MG63 (cell line): ENCODE results near the gene PSD2. TPM values are rescaled to one million over a fixed set of nuclear protein-coding genes. Genes with fewer than 3 reads are reported as not detected.

Source experiments
- DNase-seq: peaks from one replicate; pipeline ENCODE4 v3.0.0-alpha.2; 2020
- H3K27me3 ChIP-seq: fragments of 250-450 bp; sonication (Bioruptor Pico); 2 replicates; pipeline ENCODE4 v1.5.1; 2020; ENCODE audit warnings: mild to moderate bottlenecking, moderate library complexity
- H3K36me3 ChIP-seq: fragments of 250-450 bp; sonication (Bioruptor Pico); 2 replicates; pipeline ENCODE4 v1.5.1; 2020; ENCODE audit warnings: mild to moderate bottlenecking, moderate library complexity
- H3K4me3 ChIP-seq: fragments of 250-450 bp; sonication (Bioruptor Pico); 2 replicates; pipeline ENCODE4 v1.5.1; 2020; ENCODE audit warnings: mild to moderate bottlenecking, moderate library complexity
- H3K9me3 ChIP-seq: fragments of 250-450 bp; sonication (Bioruptor Pico); 2 replicates; pipeline ENCODE4 v1.5.1; 2020; ENCODE audit warnings: mild to moderate bottlenecking, moderate library complexity
- total RNA-seq: library from RNA; depleted of rRNA; stranded (reverse); fragments of >200 nt; shearing (Covaris generic); gene quantifications from 2 replicates; pipeline ENCODE4 v1.2.3, GENCODE V29; 2014; ENCODE audit warnings: low replicate concordance

Gene PSD2
- total RNA-seq, 1 experiment from 2014 or later: 0.16 TPM

- Histone ChIP-seq H3K9me3 (no peaks in the 10 kb centered on the region), H3K36me3 (no peaks in the 10 kb centered on the region), H3K27me3 (no peaks in the 10 kb centered on the region), H3K4me3 (no peak overlapping the region)
- DNase-seq: no peak
Measured at GRCh38 chr5:139864716-139865483, 69.3 kb downstream of the PSD2 start.

GRCh38 chr5:139867109-139867508, 71.5 kb downstream of the PSD2 start:
- Histone ChIP-seq H3K36me3 (no peaks in the 10 kb centered on the region), H3K9me3 (no peaks in the 10 kb centered on the region), H3K27me3 (no peaks in the 10 kb centered on the region), H3K4me3 (no peak overlapping the region)
- no peak for DNase-seq

GRCh38 chr5:139867581-139867980, 72.0 kb downstream of the PSD2 start:
- H3K27me3 ChIP-seq: no peaks in the 10 kb centered on the region
- no peak overlapping the region for H3K4me3 ChIP-seq
- no peak for DNase-seq
- no peaks in the 10 kb centered on the region for H3K36me3 ChIP-seq
- H3K9me3 ChIP-seq: no peaks in the 10 kb centered on the region

GRCh38 chr5:139869042-139869790, 73.6 kb downstream of the PSD2 start:
- Histone ChIP-seq H3K9me3 (no peaks in the 10 kb centered on the region), H3K27me3 (no peaks in the 10 kb centered on the region), H3K36me3 (no peaks in the 10 kb centered on the region), H3K4me3 (no peak overlapping the region)
- DNase-seq: no peak

- Histone ChIP-seq H3K36me3 (no peaks in the 10 kb centered on the region), H3K9me3 (no peaks in the 10 kb centered on the region), H3K4me3 (no peak overlapping the region), H3K27me3 (no peaks in the 10 kb centered on the region)
- DNase-seq: no peak
Measured at GRCh38 chr5:139870677-139871076, 75.1 kb downstream of the PSD2 start.

- no peaks in the 10 kb centered on the region for H3K27me3 ChIP-seq
Measured at GRCh38 chr5:139871614-139872013, 76.0 kb downstream of the PSD2 start.

GRCh38 chr5:139872052-139872766, 76.6 kb downstream of the PSD2 start:
- no peaks in the 10 kb centered on the region for H3K27me3 ChIP-seq
- H3K4me3 ChIP-seq: no peak overlapping the region

More at GRCh38 chr5:139871614-139872013, 76.0 kb downstream of the PSD2 start:
- DNase-seq: no peak
- Histone ChIP-seq H3K36me3 (no peaks in the 10 kb centered on the region), H3K9me3 (no peaks in the 10 kb centered on the region), H3K4me3 (no peak overlapping the region)

GRCh38 chr5:139872851-139873794, 77.5 kb downstream of the PSD2 start:
- no peaks in the 10 kb centered on the region for H3K36me3 ChIP-seq
- no peak overlapping the region for H3K4me3 ChIP-seq
- H3K27me3 ChIP-seq: no peaks in the 10 kb centered on the region
- no peak for DNase-seq
- no peaks in the 10 kb centered on the region for H3K9me3 ChIP-seq

More at GRCh38 chr5:139872052-139872766, 76.6 kb downstream of the PSD2 start:
- no peak for DNase-seq
- Histone ChIP-seq H3K9me3 (no peaks in the 10 kb centered on the region), H3K36me3 (no peaks in the 10 kb centered on the region)

GRCh38 chr5:139875957-139876356, 80.3 kb downstream of the PSD2 start:
- no peak overlapping the region for H3K4me3 ChIP-seq
- H3K27me3 ChIP-seq: no peaks in the 10 kb centered on the region
- H3K36me3 ChIP-seq: no peaks in the 10 kb centered on the region
- no peak for DNase-seq
- H3K9me3 ChIP-seq: no peaks in the 10 kb centered on the region

- Histone ChIP-seq H3K27me3 (no peaks in the 10 kb centered on the region), H3K4me3 (no peak overlapping the region), H3K36me3 (no peaks in the 10 kb centered on the region), H3K9me3 (no peaks in the 10 kb centered on the region)
- DNase-seq: no peak
Measured at GRCh38 chr5:139877129-139877597, 81.6 kb downstream of the PSD2 start.

GRCh38 chr5:139878093-139878492, 82.5 kb downstream of the PSD2 start:
- Histone ChIP-seq H3K27me3 (no peaks in the 10 kb centered on the region), H3K4me3 (no peak overlapping the region), H3K9me3 (no peaks in the 10 kb centered on the region), H3K36me3 (no peaks in the 10 kb centered on the region)
- peak; percentile 49 for DNase-seq

GRCh38 chr5:139880416-139881142, 85.0 kb downstream of the PSD2 start:
- Histone ChIP-seq H3K4me3 (no peak overlapping the region), H3K27me3 (no peaks in the 10 kb centered on the region), H3K36me3 (no peaks in the 10 kb centered on the region), H3K9me3 (no peaks in the 10 kb centered on the region)
- no peak for DNase-seq

- Histone ChIP-seq H3K36me3 (no peaks in the 10 kb centered on the region), H3K27me3 (no peaks in the 10 kb centered on the region), H3K9me3 (no peaks in the 10 kb centered on the region), H3K4me3 (no peak overlapping the region)
- DNase-seq: no peak
Measured at GRCh38 chr5:139881143-139881733, 85.6 kb downstream of the PSD2 start.

GRCh38 chr5:139882316-139882715, 86.7 kb downstream of the PSD2 start:
- Histone ChIP-seq H3K27me3 (no peaks in the 10 kb centered on the region), H3K4me3 (no peak overlapping the region), H3K36me3 (no peaks in the 10 kb centered on the region), H3K9me3 (no peaks in the 10 kb centered on the region)
- DNase-seq: no peak

- H3K4me3 ChIP-seq: no peak overlapping the region
- no peaks in the 10 kb centered on the region for H3K36me3 ChIP-seq
- no peaks in the 10 kb centered on the region for H3K9me3 ChIP-seq
- no peaks in the 10 kb centered on the region for H3K27me3 ChIP-seq
- no peak for DNase-seq
Measured at GRCh38 chr5:139882961-139883539, 87.4 kb downstream of the PSD2 start.
